ENCODE results near the gene RASA2.
"Not testable (repeated sequence)": the region's sequence is repeated elsewhere in the genome, so short reads cannot be mapped to it uniquely, and the experiment has no call there.

RASA2 gene

DNA sequence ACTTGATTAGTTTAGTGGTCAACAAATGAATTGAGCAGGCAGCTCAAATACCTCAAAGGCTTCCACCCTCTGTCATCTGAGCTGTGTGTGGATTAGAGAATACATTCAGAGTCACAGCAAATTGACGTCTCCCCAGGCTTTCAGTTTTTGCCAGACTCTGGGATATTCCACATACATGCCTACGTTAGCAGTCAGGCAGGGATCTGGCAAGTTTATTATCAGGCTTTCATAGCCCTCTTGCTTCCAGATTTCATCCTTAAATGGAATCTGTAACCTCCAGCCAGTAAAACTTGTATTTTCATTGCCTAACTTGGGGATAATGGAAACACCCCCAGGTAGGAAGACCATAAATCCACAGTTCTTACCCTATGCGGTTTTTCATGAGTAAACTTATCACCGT lies 115.9 kb downstream of the RASA2 start:
- Histone ChIP-seq H3K36me3 (ENCODE audit: control insufficient read depth in 1 of 2, insufficient read depth in 2 of 2, low read length in 2 of 2) (peaks cover 6 to 13% of the 10 kb centered on the region in 2 donors), H3K27ac (ENCODE audit: low read length) (no peak overlapping the region), H3K27me3 (ENCODE audit: low read depth, low read length) (no peaks in the 10 kb centered on the region), H3K9me3 (ENCODE audit: control insufficient read depth in 1 of 2, low read length in 2 of 2) (peaks cover 0 to 14% of the 10 kb centered on the region in 2 donors), H3K4me3 (ENCODE audit: low read depth in 1 of 2, low read length in 2 of 2) (no peak overlapping the region), H3K4me1 (ENCODE audit: control insufficient read depth in 1 of 2, insufficient read depth in 2 of 2, low read length in 2 of 2) (no peaks in the 10 kb centered on the region)

DNA sequence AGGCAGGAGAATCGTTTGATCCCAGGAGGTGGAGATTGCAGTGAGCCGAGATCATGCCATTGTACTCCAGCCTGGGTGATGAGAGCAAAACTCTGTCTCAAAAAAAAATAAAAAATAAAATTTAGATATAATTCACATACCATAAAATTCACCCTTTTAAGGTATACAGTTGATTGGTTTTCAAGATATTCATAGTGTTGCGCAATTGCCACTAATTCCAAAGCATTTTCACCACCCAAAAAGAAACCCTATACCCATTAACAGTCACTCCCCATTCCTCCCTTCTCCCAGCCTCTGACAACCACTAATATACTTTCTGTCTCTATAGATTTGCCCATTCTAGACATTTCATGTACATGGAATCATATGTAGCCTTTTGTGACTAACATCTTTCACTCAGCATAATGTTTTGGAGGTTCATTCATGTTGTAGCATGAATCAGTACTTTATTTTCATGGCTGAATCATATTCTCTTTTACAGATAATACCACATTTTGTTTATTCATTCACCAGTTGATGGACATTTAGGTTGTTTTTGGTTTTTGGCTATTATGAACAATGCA lies 116.7 kb downstream of the RASA2 start:
- Histone ChIP-seq H3K36me3 (ENCODE audit: control insufficient read depth in 1 of 2, insufficient read depth in 2 of 2, low read length in 2 of 2) (peaks cover 11 to 19% of the 10 kb centered on the region in 2 donors), H3K27ac (ENCODE audit: low read length) (no peak overlapping the region), H3K4me3 (ENCODE audit: low read depth in 1 of 2, low read length in 2 of 2) (no peak overlapping the region), H3K9me3 (ENCODE audit: control insufficient read depth in 1 of 2, low read length in 2 of 2) (peaks cover 0 to 14% of the 10 kb centered on the region in 2 donors), H3K4me1 (ENCODE audit: control insufficient read depth in 1 of 2, insufficient read depth in 2 of 2, low read length in 2 of 2) (no peaks in the 10 kb centered on the region), H3K27me3 (ENCODE audit: low read depth, low read length) (no peaks in the 10 kb centered on the region)

DNA sequence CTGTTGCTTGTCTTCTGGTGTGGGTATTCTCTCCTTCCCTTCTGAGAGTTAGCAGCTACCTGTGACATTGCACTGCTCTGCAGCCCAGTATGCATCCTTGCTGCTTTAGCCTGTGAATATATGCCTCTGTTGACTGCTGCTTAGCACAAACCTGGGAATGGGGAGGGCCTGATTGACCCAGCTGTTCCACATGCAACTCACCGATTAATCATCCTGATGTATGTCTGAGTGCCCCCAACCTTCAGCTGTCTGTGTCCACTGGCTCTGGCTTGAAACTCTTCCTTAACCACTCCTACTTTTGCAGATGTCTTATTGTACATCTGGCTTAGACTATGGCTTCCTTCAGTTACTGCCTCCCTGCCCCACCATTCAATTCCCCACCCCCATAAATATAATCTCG lies 119.1 kb downstream of the RASA2 start:
- Histone ChIP-seq H3K9me3 (ENCODE audit: control insufficient read depth in 1 of 2, low read length in 2 of 2) (peaks cover 0 to 12% of the 10 kb centered on the region in 2 donors), H3K27ac (ENCODE audit: low read length) (no peak overlapping the region), H3K4me1 (ENCODE audit: control insufficient read depth in 1 of 2, insufficient read depth in 2 of 2, low read length in 2 of 2) (no peaks in the 10 kb centered on the region), H3K36me3 (ENCODE audit: control insufficient read depth in 1 of 2, insufficient read depth in 2 of 2, low read length in 2 of 2) (peaks cover 8 to 22% of the 10 kb centered on the region in 2 donors), H3K4me3 (ENCODE audit: low read depth in 1 of 2, low read length in 2 of 2) (no peak overlapping the region), H3K27me3 (ENCODE audit: low read depth, low read length) (no peaks in the 10 kb centered on the region)

DNA sequence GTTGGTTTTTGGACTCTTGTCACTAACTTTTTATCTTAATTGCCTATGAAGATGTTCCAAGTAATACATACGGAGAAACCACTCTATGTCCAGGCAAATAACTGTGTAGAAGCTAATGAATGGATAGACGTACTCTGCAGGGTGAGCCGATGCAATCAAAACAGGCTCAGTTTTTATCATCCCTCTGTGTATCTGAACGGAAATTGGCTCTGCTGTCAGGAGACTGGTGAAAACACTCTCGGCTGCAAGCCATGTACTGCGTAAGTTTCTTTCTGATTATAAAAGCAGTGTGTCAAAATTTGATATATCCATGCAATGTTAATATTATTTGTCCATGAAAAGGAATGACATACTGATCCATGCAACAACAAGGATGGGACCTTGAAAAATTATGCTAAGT lies 121.6 kb downstream of the RASA2 start:
- Histone ChIP-seq H3K36me3 (ENCODE audit: control insufficient read depth in 1 of 2, insufficient read depth in 2 of 2, low read length in 2 of 2) (peaks cover 11 to 23% of the 10 kb centered on the region in 2 donors), H3K4me3 (ENCODE audit: low read depth in 1 of 2, low read length in 2 of 2) (no peak overlapping the region), H3K27me3 (ENCODE audit: low read depth, low read length) (no peaks in the 10 kb centered on the region), H3K27ac (ENCODE audit: low read length) (no peak overlapping the region), H3K9me3 (ENCODE audit: control insufficient read depth in 1 of 2, low read length in 2 of 2) (no peaks in the 10 kb centered on the region), H3K4me1 (ENCODE audit: control insufficient read depth in 1 of 2, insufficient read depth in 2 of 2, low read length in 2 of 2) (no peaks in the 10 kb centered on the region)

DNA sequence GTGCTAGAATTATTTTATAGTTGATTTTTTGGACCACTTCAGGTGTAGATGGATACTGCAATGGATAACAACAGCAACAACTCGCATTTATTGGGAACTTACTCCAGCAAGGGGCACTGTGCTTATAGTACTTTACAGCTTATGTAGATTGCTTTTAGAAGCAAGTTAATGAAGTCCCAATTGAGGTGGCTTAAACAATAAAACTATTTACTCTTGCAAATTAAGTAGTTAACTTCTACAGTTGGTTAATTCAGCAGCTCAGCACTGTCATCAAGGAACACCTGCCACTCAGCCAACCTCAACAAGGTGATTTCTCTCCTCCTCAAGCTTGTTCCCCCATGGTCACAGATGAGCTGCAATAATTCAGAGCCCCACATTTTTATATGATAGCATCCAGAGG lies 124.1 kb downstream of the RASA2 start:
- Histone ChIP-seq H3K9me3 (ENCODE audit: control insufficient read depth in 1 of 2, low read length in 2 of 2) (no peaks in the 10 kb centered on the region), H3K4me1 (ENCODE audit: control insufficient read depth in 1 of 2, insufficient read depth in 2 of 2, low read length in 2 of 2) (no peaks in the 10 kb centered on the region), H3K36me3 (ENCODE audit: control insufficient read depth in 1 of 2, insufficient read depth in 2 of 2, low read length in 2 of 2) (peaks cover 11 to 25% of the 10 kb centered on the region in 2 donors), H3K4me3 (ENCODE audit: low read depth in 1 of 2, low read length in 2 of 2) (no peak overlapping the region), H3K27ac (ENCODE audit: low read length) (no peak overlapping the region), H3K27me3 (ENCODE audit: low read depth, low read length) (no peaks in the 10 kb centered on the region)

DNA sequence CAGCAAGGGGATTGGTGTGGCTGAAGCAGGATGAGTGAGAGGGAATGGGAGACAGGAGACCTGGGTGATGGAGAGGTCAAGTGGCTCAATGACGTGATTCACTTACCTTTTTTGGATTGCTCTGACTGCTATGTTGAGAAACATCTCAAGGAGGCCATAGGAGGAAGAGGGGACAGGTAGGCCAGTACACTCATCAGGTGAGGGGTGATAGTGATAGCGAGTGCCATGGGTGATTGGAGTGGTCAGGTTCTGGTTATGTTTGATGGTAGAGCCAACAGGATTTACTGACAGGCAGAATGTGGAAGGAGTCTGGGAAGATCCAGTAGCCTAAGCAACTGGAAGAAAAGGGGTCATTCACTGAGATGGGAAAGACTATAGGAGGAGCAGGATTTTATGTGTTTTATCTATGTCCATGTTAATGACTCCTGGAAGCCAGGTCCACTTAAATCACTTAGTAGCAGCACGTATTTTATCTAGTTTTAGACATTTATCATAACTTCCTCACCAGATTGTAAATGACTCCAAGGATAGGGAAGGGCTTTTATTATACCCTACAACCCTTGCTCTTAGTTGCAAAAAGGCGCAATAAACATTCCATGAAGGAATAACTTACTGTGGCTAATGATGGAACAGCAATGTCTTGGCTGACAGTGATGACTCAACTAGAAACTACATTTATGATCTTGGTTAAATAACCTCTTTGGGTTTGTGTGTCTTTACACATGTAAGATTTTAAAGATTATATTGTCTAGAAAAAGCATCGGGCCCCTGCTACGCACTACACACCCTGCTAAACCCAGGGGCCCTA lies 131.5 kb downstream of the RASA2 start:
- Histone ChIP-seq H3K4me1 (ENCODE audit: control insufficient read depth in 1 of 2, insufficient read depth in 2 of 2, low read length in 2 of 2) (no peaks in the 10 kb centered on the region), H3K9me3 (ENCODE audit: control insufficient read depth in 1 of 2, low read length in 2 of 2) (no peaks in the 10 kb centered on the region), H3K27me3 (ENCODE audit: low read depth, low read length) (no peaks in the 10 kb centered on the region), H3K27ac (ENCODE audit: low read length) (no peak overlapping the region), H3K4me3 (ENCODE audit: low read depth in 1 of 2, low read length in 2 of 2) (no peak overlapping the region), H3K36me3 (ENCODE audit: control insufficient read depth in 1 of 2, insufficient read depth in 2 of 2, low read length in 2 of 2) (peaks cover 0 to 7% of the 10 kb centered on the region in 2 donors)

DNA sequence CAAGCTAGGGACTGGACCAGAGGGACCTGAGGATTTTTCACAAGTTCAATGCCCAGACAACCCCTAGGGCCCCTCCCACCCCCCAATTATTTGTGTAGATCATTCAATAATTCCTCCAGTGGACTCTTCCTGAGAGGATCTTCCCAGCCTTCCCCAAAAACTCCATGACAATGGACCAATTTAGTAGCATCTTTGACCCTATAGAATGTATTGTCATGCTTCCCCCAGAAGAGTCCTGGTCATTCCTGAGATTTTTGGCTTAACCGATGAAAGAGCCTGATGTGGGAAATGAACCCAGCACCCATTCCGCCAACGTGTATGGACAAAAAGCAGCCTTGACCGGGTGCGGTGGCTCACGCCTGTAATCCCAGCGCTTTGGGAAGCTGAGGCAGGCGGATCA lies 132.1 kb downstream of the RASA2 start:
- H3K4me3 ChIP-seq (ENCODE audit: low read depth in 1 of 2, low read length in 2 of 2), result no peak overlapping the region
- no peaks in the 10 kb centered on the region for H3K4me1 ChIP-seq (ENCODE audit: control insufficient read depth in 1 of 2, insufficient read depth in 2 of 2, low read length in 2 of 2)
- no peak overlapping the region for H3K27ac ChIP-seq (ENCODE audit: low read length)
- H3K27me3 ChIP-seq (ENCODE audit: low read depth, low read length), result no peaks in the 10 kb centered on the region
- peaks cover 0 to 7% of the 10 kb centered on the region in 2 donors for H3K36me3 ChIP-seq (ENCODE audit: control insufficient read depth in 1 of 2, insufficient read depth in 2 of 2, low read length in 2 of 2)
- H3K9me3 ChIP-seq (ENCODE audit: control insufficient read depth in 1 of 2, low read length in 2 of 2), result no peaks in the 10 kb centered on the region

DNA sequence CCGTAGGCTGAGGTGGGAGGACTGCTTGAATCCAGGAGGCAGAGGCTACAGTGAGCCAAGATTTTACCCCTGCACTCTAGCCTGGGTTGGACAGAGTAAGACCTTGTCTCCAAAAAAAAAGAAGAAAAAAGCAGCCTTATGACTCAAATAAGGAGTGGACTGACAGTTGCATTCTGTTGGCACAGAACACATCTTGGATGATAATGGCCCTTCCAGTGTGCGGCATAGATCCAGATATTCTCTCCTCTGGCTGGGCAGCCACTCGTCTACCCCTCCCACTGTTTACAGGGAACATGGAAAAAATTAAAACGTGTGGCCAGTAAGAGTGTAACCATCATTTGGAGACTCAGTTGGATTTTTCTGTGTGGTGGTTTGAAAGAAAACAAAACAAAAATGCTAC lies 132.6 kb downstream of the RASA2 start:
- H3K27me3 ChIP-seq (ENCODE audit: low read depth, low read length), result no peaks in the 10 kb centered on the region
- no peak overlapping the region for H3K4me3 ChIP-seq (ENCODE audit: low read depth in 1 of 2, low read length in 2 of 2)
- H3K36me3 ChIP-seq (ENCODE audit: control insufficient read depth in 1 of 2, insufficient read depth in 2 of 2, low read length in 2 of 2), result peaks cover 0 to 7% of the 10 kb centered on the region in 2 donors
- no peaks in the 10 kb centered on the region for H3K4me1 ChIP-seq (ENCODE audit: control insufficient read depth in 1 of 2, insufficient read depth in 2 of 2, low read length in 2 of 2)
- H3K27ac ChIP-seq (ENCODE audit: low read length), result no peak overlapping the region
- H3K9me3 ChIP-seq (ENCODE audit: control insufficient read depth in 1 of 2, low read length in 2 of 2), result no peaks in the 10 kb centered on the region

DNA sequence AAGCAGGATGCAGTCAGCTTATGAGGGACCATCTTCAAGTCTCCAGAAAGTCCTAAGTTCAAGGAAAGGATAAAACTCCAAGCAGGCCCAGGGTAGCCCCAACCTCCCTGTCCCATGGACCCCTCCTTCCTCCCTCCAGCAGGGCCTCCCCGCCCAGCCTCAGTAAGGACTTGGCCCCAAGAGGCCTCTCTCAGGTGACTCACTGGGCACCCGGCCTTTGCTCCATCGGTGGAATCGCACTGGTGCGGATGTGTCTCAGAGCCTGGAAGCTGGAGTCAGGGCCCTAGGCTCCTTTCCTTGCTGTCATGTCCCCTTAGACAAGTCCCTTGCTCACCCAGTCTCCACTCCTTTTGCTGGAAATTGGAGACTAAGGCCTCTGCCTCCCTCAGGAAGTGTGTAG lies 136.9 kb downstream of the RASA2 start:
- Histone ChIP-seq H3K4me1 (ENCODE audit: control insufficient read depth in 1 of 2, insufficient read depth in 2 of 2, low read length in 2 of 2) (no peaks in the 10 kb centered on the region), H3K4me3 (ENCODE audit: low read depth in 1 of 2, low read length in 2 of 2) (no peak overlapping the region), H3K9me3 (ENCODE audit: control insufficient read depth in 1 of 2, low read length in 2 of 2) (peaks cover 0 to 8% of the 10 kb centered on the region in 2 donors), H3K36me3 (ENCODE audit: control insufficient read depth in 1 of 2, insufficient read depth in 2 of 2, low read length in 2 of 2) (no peaks in the 10 kb centered on the region), H3K27ac (ENCODE audit: low read length) (no peak overlapping the region), H3K27me3 (ENCODE audit: low read depth, low read length) (no peaks in the 10 kb centered on the region)

DNA sequence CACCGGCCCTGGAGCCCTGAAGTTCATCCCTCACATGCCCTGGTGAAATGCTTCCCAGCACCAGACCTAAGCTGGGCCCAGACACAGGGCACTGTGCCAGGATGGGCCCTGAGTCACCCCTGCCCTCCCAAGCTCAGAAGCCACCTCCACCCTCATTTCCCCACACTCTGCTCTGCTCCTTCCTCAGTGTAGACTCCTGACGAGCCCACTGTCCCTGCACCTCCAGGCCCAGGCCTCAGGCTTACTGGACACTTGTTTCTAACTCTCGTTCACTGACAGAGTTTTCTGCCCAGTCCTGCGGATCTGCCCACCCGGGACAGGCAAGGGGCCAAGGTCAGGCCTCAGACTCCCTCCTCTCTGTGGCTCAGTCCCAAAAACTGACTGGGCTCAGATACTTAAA lies 138.7 kb downstream of the RASA2 start:
- H3K27me3 ChIP-seq (ENCODE audit: low read depth, low read length), result no peaks in the 10 kb centered on the region
- H3K4me1 ChIP-seq (ENCODE audit: control insufficient read depth in 1 of 2, insufficient read depth in 2 of 2, low read length in 2 of 2), result no peaks in the 10 kb centered on the region
- H3K36me3 ChIP-seq (ENCODE audit: control insufficient read depth in 1 of 2, insufficient read depth in 2 of 2, low read length in 2 of 2), result no peaks in the 10 kb centered on the region
- peaks cover 0 to 15% of the 10 kb centered on the region in 2 donors for H3K9me3 ChIP-seq (ENCODE audit: control insufficient read depth in 1 of 2, low read length in 2 of 2)
- H3K4me3 ChIP-seq (ENCODE audit: low read depth in 1 of 2, low read length in 2 of 2), result no peak overlapping the region
- H3K27ac ChIP-seq (ENCODE audit: low read length), result no peak overlapping the region

DNA sequence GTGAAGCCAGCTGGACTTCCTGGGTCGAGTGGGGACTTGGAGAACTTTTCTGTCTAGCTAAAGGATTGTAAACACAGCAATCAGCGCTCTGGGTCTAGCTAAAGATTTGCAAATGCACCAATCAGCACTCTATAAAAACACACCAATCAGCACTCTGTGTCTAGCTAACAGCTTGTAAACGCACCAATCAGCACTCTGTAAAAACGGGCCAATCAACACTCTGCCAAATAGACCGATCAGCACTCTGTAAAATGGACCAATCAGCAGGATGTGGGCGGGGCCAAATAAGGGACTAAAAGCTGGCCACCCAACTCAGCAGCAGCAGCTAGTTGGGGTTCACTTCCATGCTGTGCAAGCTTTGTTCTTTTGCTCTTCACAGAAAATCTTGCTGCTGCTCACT lies 141.5 kb downstream of the RASA2 start:
- not testable (repeated sequence) for H3K36me3 ChIP-seq (ENCODE audit: control insufficient read depth in 1 of 2, insufficient read depth in 2 of 2, low read length in 2 of 2); H3K4me3 ChIP-seq (ENCODE audit: low read depth in 1 of 2, low read length in 2 of 2); H3K27me3 ChIP-seq (ENCODE audit: low read depth, low read length); H3K27ac ChIP-seq (ENCODE audit: low read length); H3K4me1 ChIP-seq (ENCODE audit: control insufficient read depth in 1 of 2, insufficient read depth in 2 of 2, low read length in 2 of 2)
- peaks cover 0 to 15% of the 10 kb centered on the region in 2 donors for H3K9me3 ChIP-seq (ENCODE audit: control insufficient read depth in 1 of 2, low read length in 2 of 2)
